Chondrocyte (in vitro differentiated cells): ENCODE measurements around the gene LRP4. TPM values are rescaled to one million over a fixed set of nuclear protein-coding genes. Genes with fewer than 3 reads are reported as not detected.

Source experiments
- DNase-seq: peaks from one replicate; pipeline ENCODE4 v3.0.0; 2021; ENCODE audit warnings: mixed read lengths, low spot score
- H3K27ac Mint-ChIP-seq: one replicate; pipeline ENCODE4 v1.8.0; 2021; ENCODE audit warnings: mild to moderate bottlenecking, moderate library complexity, mixed read lengths; ENCODE audit not compliant: unreplicated experiment
- H3K27me3 Mint-ChIP-seq: 2 replicates; pipeline ENCODE4 v1.8.0; 2021; ENCODE audit warnings: low read depth, mixed read lengths
- H3K36me3 Mint-ChIP-seq: 2 replicates; pipeline ENCODE4 v1.8.0; 2021; ENCODE audit warnings: low read depth, mixed read lengths
- H3K4me1 Mint-ChIP-seq: 2 replicates; pipeline ENCODE4 v1.8.0; 2021; ENCODE audit warnings: low read depth, mild to moderate bottlenecking, mixed read lengths
- H3K4me3 Mint-ChIP-seq: one replicate; pipeline ENCODE4 v1.8.0; 2021; ENCODE audit warnings: mild to moderate bottlenecking, moderate library complexity, mixed read lengths; ENCODE audit not compliant: unreplicated experiment
- H3K9me3 Mint-ChIP-seq: 2 replicates; pipeline ENCODE4 v1.8.0; 2021; ENCODE audit warnings: low read depth, mixed read lengths
- CTCF ChIP-seq: fragments of 200-600 bp; sonication (generic); IDR thresholded peaks from 2 replicates; pipeline ENCODE4 v1.5.0; 2021; ENCODE audit warnings: antibody characterized with exemption, mild to moderate bottlenecking, moderate library complexity
- total RNA-seq: library from RNA; stranded (reverse); gene quantifications from 3 replicates; pipeline ENCODE4 v1.2.1, GENCODE V29; 2021

Gene LRP4
- total RNA-seq, 1 donor from 2014 or later = 7.0 TPM

DNA sequence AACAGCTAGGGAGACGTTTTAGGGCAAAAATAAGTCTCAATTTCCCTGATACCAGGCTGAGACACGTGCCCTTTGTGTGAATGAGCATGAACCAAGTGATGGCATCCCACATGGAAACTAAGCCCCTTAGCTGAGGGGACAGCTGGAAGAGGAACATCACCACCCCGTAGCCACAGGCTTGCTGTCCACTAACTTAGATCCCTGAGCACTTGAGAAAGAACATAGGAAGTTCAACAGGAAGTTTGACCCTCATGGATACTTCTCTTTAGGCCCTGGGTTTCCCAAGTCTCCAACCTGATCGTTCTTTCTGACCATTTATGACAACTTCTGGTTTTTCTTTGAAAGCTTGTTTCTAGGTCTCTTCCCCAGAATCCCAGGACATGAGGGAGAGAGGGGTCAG, 60.7 kb downstream of the LRP4 start:
- no peaks in the 10 kb centered on the region for H3K4me1 Mint-ChIP-seq
- H3K27ac Mint-ChIP-seq = no peak overlapping the region
- H3K27me3 Mint-ChIP-seq = no peaks in the 10 kb centered on the region
- TF ChIP-seq CTCF = no peak
- H3K9me3 Mint-ChIP-seq = no peaks in the 10 kb centered on the region
- no peak overlapping the region for H3K4me3 Mint-ChIP-seq
- H3K36me3 Mint-ChIP-seq = peaks cover 8% of the 10 kb centered on the region
- no peak for DNase-seq

DNA sequence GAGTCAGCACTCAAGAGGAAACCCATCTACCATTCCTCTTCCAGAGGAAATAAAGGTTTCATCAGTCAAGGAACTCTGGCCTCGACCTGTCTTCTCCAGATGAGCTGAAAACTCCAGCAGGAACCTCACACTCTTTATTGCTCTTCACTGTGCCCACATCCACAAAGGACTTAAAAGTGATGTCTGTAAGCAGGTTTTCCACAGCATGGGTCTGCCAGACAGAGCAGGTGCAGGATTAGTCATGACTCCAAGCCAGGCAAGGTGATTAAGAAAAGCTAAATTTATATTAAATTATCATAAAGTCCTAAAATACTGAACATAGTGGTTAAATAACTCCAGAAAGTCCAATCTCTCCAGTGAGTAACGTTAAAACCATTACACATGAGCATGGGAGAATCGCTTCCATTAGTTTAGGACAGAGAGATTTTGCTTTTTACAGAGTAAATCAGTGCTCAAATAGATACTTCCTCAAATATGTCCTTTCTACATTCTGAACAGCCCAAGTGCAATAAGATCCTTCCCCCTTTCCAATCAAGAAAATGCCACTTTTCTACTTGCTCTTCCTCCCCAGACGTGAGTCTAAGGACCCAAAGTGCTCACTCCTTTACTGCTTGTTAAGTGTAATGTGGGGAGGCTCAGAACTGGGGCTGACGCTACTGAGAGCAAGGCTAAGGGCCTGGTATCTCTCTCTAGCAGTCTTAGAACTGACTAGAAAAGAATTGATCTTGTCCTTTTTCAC, 61.6 kb downstream of the LRP4 start:
- no peaks in the 10 kb centered on the region for H3K4me1 Mint-ChIP-seq
- TF ChIP-seq CTCF = no peak
- no peaks in the 10 kb centered on the region for H3K9me3 Mint-ChIP-seq
- peaks cover 8% of the 10 kb centered on the region for H3K36me3 Mint-ChIP-seq
- H3K4me3 Mint-ChIP-seq = no peak overlapping the region
- DNase-seq = no peak
- H3K27ac Mint-ChIP-seq = no peak overlapping the region
- no peaks in the 10 kb centered on the region for H3K27me3 Mint-ChIP-seq

DNA sequence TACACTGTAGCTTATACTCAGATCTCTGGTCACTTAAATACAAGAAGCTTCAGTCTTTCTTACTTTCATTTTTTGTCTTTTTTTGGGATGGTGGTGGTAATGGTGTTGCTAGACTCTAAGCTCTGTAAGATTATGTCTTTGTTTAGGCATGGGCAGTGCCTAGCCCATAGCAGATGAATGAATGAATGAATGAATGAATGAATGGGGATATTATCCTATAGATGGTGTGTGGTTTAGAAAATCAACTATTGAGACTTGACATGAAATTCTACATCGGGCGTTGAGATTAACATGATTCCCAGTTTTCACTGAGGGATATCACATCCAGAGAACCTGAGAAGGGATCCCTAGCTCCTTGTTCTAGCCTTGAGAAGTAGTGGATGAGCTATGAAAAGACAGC, 62.5 kb downstream of the LRP4 start:
- no peak for TF ChIP-seq CTCF

DNA sequence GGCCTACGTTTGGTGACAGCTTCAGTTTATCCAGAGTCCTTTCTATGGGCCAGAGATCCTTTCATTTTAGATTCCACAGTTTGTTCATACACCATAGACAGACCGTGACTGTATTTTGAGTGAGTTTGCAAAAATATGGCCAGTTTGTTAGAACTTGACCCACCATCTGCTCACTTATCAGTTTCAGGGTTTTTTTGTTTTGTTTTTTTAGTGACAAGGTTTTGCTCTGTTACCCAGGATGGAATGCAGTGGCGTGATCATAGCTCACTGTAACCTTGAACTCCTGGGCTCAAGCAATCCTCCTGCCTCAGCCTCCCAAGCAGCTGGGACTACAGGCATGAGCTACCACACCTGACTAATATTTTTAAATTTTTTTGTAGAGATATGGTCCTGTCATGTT, 63.2 kb downstream of the LRP4 start:
- Mint-ChIP-seq H3K9me3 (no peaks in the 10 kb centered on the region), H3K4me1 (no peaks in the 10 kb centered on the region), H3K4me3 (no peak overlapping the region), H3K36me3 (peaks cover 8% of the 10 kb centered on the region), H3K27ac (no peak overlapping the region), H3K27me3 (no peaks in the 10 kb centered on the region)
- TF ChIP-seq CTCF = no peak
- DNase-seq = no peak

More for the DNA sequence above, 62.5 kb downstream of the LRP4 start:
- Mint-ChIP-seq H3K4me3 (no peak overlapping the region), H3K9me3 (no peaks in the 10 kb centered on the region), H3K27ac (no peak overlapping the region), H3K27me3 (no peaks in the 10 kb centered on the region), H3K36me3 (peaks cover 8% of the 10 kb centered on the region), H3K4me1 (no peaks in the 10 kb centered on the region)
- DNase-seq = no peak

DNA sequence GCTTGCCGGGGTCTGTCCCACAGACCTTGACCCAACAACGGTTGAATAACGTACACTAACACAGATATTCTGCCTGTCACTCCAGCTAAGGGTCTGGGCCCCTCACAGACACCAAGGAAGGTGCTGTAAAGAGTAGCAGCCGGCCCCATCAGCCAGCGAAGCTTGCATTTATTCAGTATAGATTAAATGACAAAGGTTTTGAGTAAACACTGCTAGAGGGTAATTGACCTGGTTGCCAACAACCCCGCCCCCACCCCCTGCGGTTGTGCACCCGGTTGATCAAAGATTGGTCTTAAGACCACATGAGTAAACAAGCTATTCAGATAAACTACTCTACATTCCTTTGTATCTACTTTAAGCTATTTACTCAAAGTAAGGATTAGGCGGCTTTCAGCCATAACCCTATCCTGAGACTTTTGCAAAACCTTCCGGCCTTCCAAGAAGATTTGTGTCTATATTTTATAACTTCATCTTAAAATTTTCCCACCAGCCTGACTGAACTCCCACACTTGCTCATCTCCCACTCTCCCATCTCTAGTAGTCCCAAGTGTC, 67.4 kb downstream of the LRP4 start:
- H3K27me3 Mint-ChIP-seq = no peaks in the 10 kb centered on the region
- H3K27ac Mint-ChIP-seq = no peak overlapping the region
- no peaks in the 10 kb centered on the region for H3K9me3 Mint-ChIP-seq

More for the DNA sequence above, 67.4 kb downstream of the LRP4 start:
- no peak for DNase-seq
- Mint-ChIP-seq H3K4me3 (no peak overlapping the region), H3K36me3 (peaks cover 2% of the 10 kb centered on the region), H3K4me1 (peaks cover 9% of the 10 kb centered on the region)
- no peak for TF ChIP-seq CTCF
